Right ventricle myocardium superior (tissue), 1 donor: ENCODE data around the gene SLC9B2. TPM values are rescaled to one million over a fixed set of nuclear protein-coding genes. Genes with fewer than 3 reads are reported as not detected.

Experiments
- ATAC-seq: fragments of 200-7000 bp; cut with Tn5 transposase; one replicate; pipeline ENCODE4 v1.9.1; 2020; ENCODE audit warnings: mild to moderate bottlenecking; ENCODE audit not compliant: poor library complexity
- DNase-seq: peaks from one replicate; pipeline ENCODE4 v3.0.0-alpha.2; 2020
- intact Hi-C: fragments of 100-400 bp; cut with DNase I; formaldehyde crosslinking; loops from one replicate; pipeline ENCODE4 v1.11.2; 2022
- total RNA-seq: library from RNA; stranded (reverse); fragmentation: NEBNext Ultra II Directional; extraction: Animal tissue kit (Norgen Biotek cat#: 25700); gene quantifications from one replicate; pipeline ENCODE4 v1.2.1, GENCODE V29; 2021
- donor health status: DM: no; HTN: yes; CAD: no; lungs with severe emphysema.

SLC9B2 gene
- total RNA-seq, 1 donor from 2014 or later, result 2.4 TPM

GRCh38 chr4:103086551-103086950 lies 10.0 kb upstream of the SLC9B2 start:
- intact Hi-C loops, result no loop called here

GRCh38 chr4:103085555-103086196 lies 9.1 kb upstream of the SLC9B2 start:
- intact Hi-C loops, result no loop called here
- ATAC-seq, result no peak

More at GRCh38 chr4:103086551-103086950, 10.0 kb upstream of the SLC9B2 start:
- ATAC-seq, result no peak
- DNase-seq, result no peak

GRCh38 chr4:103079621-103080020 lies 3.1 kb upstream of the SLC9B2 start:
- intact Hi-C loops, result no loop called here
- no peak for ATAC-seq
- DNase-seq, result no peak

More at GRCh38 chr4:103085555-103086196, 9.1 kb upstream of the SLC9B2 start:
- no peak for DNase-seq

- ATAC-seq, result peak; percentile 92
- intact Hi-C loops, result no loop called here
- peak; percentile 83 for DNase-seq
These were observed 441 bp downstream of the SLC9B2 start for GRCh38 chr4:103075894-103076746.

- intact Hi-C loops, result no loop called here
- DNase-seq (no peak), ATAC-seq (no peak)
These were observed 1.1 kb downstream of the SLC9B2 start for GRCh38 chr4:103075435-103075893.

GRCh38 chr4:103074744-103075434 lies 1.7 kb downstream of the SLC9B2 start:
- DNase-seq (no peak), ATAC-seq (no peak)
- intact Hi-C loops, result no loop called here

GRCh38 chr4:103073792-103074438 lies 2.6 kb downstream of the SLC9B2 start:
- intact Hi-C loops, result no loop called here

GRCh38 chr4:103067841-103068547 lies 8.6 kb downstream of the SLC9B2 start:
- DNase-seq (no peak), ATAC-seq (no peak)
- intact Hi-C loops, result no loop called here

More at GRCh38 chr4:103073792-103074438, 2.6 kb downstream of the SLC9B2 start:
- no peak for ATAC-seq
- DNase-seq, result no peak

GRCh38 chr4:103060453-103061148 lies 16.0 kb downstream of the SLC9B2 start:
- intact Hi-C loops, result no loop called here
- DNase-seq (no peak), ATAC-seq (no peak)

- ATAC-seq, result no peak
- intact Hi-C loops, result no loop called here
- no peak for DNase-seq
These were observed 22.5 kb downstream of the SLC9B2 start for GRCh38 chr4:103054030-103054429.

- ATAC-seq (no peak), DNase-seq (no peak)
- intact Hi-C loops, result no loop called here
These were observed 23.8 kb downstream of the SLC9B2 start for GRCh38 chr4:103052779-103053178.

GRCh38 chr4:103052145-103052544 lies 24.4 kb downstream of the SLC9B2 start:
- ATAC-seq, result no peak
- DNase-seq, result no peak
- intact Hi-C loops, result no loop called here

GRCh38 chr4:103050736-103051436 lies 25.7 kb downstream of the SLC9B2 start:
- ATAC-seq (no peak), DNase-seq (no peak)
- intact Hi-C loops, result no loop called here

GRCh38 chr4:103046416-103047290 lies 29.9 kb downstream of the SLC9B2 start:
- ATAC-seq (peak; percentile 81), DNase-seq (no peak)
- intact Hi-C loops, result no loop called here

- ATAC-seq, result no peak
- intact Hi-C loops, result no loop called here
These were observed 32.4 kb downstream of the SLC9B2 start for GRCh38 chr4:103044183-103044582.

GRCh38 chr4:103036169-103036568 lies 40.4 kb downstream of the SLC9B2 start:
- DNase-seq, result no peak
- intact Hi-C loops, result no loop called here
- peak; percentile 78 for ATAC-seq

More at GRCh38 chr4:103044183-103044582, 32.4 kb downstream of the SLC9B2 start:
- no peak for DNase-seq
